ENCODE results near the gene HIGD1C. TPM values are rescaled to one million over a fixed set of nuclear protein-coding genes. Genes with fewer than 3 reads are reported as not detected.
A peak's percentile ranks its signal among the peaks of the same experiment; 100 is the strongest.

HIGD1C gene
- total and polyA plus RNA-seq, 2 experiments from 2014 or later: not detected

DNA sequence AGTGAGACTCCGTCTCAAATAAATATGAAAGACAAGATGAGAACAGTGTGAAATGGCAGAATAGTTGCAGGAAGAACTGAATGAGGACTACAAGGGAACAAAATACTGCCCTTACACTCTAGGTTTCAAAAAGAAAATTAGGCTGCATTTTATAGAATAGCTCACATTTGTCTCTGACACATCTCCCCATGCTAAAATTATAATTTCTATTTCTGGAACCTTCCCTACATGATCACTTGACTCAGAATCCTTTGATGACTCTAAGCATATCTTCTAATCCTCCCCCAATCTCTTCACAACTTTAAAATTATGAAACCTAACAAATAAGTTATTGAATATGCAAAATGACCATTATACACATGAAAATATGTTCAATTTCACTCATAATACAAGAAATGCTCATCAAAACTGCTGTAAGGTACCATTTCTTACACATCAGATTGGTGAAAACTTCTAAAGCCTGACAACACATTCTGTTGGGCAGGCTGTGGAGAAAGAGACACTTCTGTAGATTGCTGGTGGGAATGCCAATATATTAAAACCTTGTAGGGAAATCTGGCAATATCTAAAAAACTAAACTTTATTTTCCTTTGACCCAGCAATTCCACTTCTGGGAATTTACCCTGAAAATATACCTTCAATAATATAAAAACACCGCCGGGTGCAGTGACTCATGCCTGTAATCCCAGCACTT, 4.3 kb upstream of the HIGD1C start:
- WGBS, 2 experiments (ENCODE audit: low coverage in 1 of 2, low lambda C conversion rate in 2 of 2, missing lambda C conversion rate in 2 of 2): 81 to 86% methylated on average over 3 of the region's 3 CpGs
- peak; percentile 3 for DNase-seq
- no peak overlapping the region for H3K4me2 ChIP-seq (ENCODE audit: unreplicated experiment)

DNA sequence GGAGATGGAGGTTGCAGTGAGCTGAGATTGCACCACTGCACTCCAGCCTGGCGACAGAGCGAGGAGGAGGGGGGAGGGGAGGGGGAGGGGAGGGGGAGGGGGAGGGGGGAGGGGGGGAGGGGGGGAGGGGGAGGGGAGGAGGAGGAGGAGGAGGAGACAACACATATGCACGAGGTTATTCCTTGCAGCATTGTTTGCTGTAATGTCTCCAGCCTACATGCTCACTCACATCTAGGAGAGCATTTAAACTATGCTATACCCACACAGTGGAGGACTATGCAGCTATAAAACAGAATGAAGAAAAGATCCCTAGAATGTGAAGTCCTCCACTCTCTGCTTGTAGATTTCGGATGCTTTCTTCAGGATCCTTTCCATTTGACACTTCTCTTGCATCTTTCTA, 3.5 kb upstream of the HIGD1C start:
- H3K9me3 ChIP-seq (ENCODE audit: low read depth): no peaks in the 10 kb centered on the region
- TF ChIP-seq EZH2phosphoT487 (IDR thresholded peaks at IDR 0.05; ENCODE audit: insufficient read depth, low read depth): no peak
- no peak for TF ChIP-seq EZH2 (IDR thresholded peaks at IDR 0.05; ENCODE audit: insufficient read depth, poor library complexity, severe bottlenecking)
- no peaks in the 10 kb centered on the region for H3K4me1 ChIP-seq (ENCODE audit: insufficient read depth)
- no peaks in the 10 kb centered on the region for H3K9me2 ChIP-seq (ENCODE audit: insufficient read depth)
- no peak overlapping the region for H3K9ac ChIP-seq
- no peak overlapping the region for H3K27ac ChIP-seq
- no peak overlapping the region for H3K4me2 ChIP-seq (ENCODE audit: unreplicated experiment)
- no peak overlapping the region for H3K4me3 ChIP-seq
- H4K20me1 ChIP-seq (ENCODE audit: insufficient read depth): no peaks in the 10 kb centered on the region
- H3F3A ChIP-seq (ENCODE audit: insufficient read depth): no peaks in the 10 kb centered on the region
- 40 to 45% methylated on average over 1 to 4 of the region's 4 CpGs for WGBS, 2 experiments (ENCODE audit: low coverage in 1 of 2, low lambda C conversion rate in 2 of 2, missing lambda C conversion rate in 2 of 2)
- no peaks in the 10 kb centered on the region for H3K27me3 ChIP-seq (replicated peaks; ENCODE audit: insufficient read depth)
- no peaks in the 10 kb centered on the region for H3K79me2 ChIP-seq (ENCODE audit: insufficient read depth)
- H3K36me3 ChIP-seq (ENCODE audit: low read depth): no peaks in the 10 kb centered on the region
- H2AFZ ChIP-seq: no peak overlapping the region
- DNase-seq: peak; percentile 11
- in situ Hi-C loops (cut with MboI): no loop called here

More for the DNA sequence above, 4.3 kb upstream of the HIGD1C start:
- Histone ChIP-seq H3K9me3 (ENCODE audit: low read depth) (no peaks in the 10 kb centered on the region), H4K20me1 (ENCODE audit: insufficient read depth) (no peaks in the 10 kb centered on the region), H2AFZ (no peak overlapping the region), H3K4me1 (ENCODE audit: insufficient read depth) (no peaks in the 10 kb centered on the region), H3K4me3 (no peak overlapping the region), H3K9me2 (ENCODE audit: insufficient read depth) (no peaks in the 10 kb centered on the region), H3K79me2 (ENCODE audit: insufficient read depth) (no peaks in the 10 kb centered on the region), H3F3A (ENCODE audit: insufficient read depth) (no peaks in the 10 kb centered on the region), H3K27me3 (replicated peaks; ENCODE audit: insufficient read depth) (no peaks in the 10 kb centered on the region), H3K9ac (no peak overlapping the region), H3K27ac (no peak overlapping the region), H3K36me3 (ENCODE audit: low read depth) (no peaks in the 10 kb centered on the region)
- TF ChIP-seq EZH2 (IDR thresholded peaks at IDR 0.05; ENCODE audit: insufficient read depth, poor library complexity, severe bottlenecking): no peak
- TF ChIP-seq EZH2phosphoT487 (IDR thresholded peaks at IDR 0.05; ENCODE audit: insufficient read depth, low read depth): no peak
- in situ Hi-C loops (cut with MboI): no loop called here

DNA sequence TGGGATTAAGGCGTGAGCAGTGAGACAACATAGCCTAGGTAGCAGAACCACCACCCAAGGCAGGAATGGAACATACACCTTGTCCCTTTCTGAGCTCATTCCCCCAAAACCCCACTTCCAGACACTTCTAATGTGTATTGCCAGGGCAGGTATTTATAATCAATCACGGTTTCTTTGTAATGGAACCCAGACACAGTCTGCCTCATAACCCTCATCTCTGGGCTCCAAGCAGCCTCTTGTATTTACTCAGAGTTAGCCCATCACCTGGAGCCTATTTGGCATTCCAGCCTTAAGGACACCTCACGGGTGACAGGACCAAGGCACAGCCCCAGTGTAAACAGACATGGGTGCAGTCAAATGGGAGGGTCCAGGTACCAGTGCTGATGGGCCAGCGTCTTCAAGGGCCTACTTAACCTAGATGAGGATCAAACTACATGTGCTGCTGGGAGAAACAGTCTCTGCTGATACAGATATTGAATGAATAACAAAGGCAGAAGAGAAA, 2.5 kb upstream of the HIGD1C start:
- H2AFZ ChIP-seq: no peak overlapping the region
- H3K79me2 ChIP-seq (ENCODE audit: insufficient read depth): no peaks in the 10 kb centered on the region
- in situ Hi-C loops (cut with MboI): no loop called here
- no peak for DNase-seq
- H3K27me3 ChIP-seq (replicated peaks; ENCODE audit: insufficient read depth): no peaks in the 10 kb centered on the region
- 94 to 97% methylated on average over 4 of the region's 4 CpGs for WGBS, 2 experiments (ENCODE audit: low coverage in 1 of 2, low lambda C conversion rate in 2 of 2, missing lambda C conversion rate in 2 of 2)
- H4K20me1 ChIP-seq (ENCODE audit: insufficient read depth): no peaks in the 10 kb centered on the region
- H3K4me3 ChIP-seq: no peak overlapping the region
- no peaks in the 10 kb centered on the region for H3K4me1 ChIP-seq (ENCODE audit: insufficient read depth)
- H3K4me2 ChIP-seq (ENCODE audit: unreplicated experiment): no peak overlapping the region
- H3K9me3 ChIP-seq (ENCODE audit: low read depth): no peaks in the 10 kb centered on the region
- H3K9me2 ChIP-seq (ENCODE audit: insufficient read depth): no peaks in the 10 kb centered on the region
- no peaks in the 10 kb centered on the region for H3F3A ChIP-seq (ENCODE audit: insufficient read depth)
- no peak overlapping the region for H3K27ac ChIP-seq
- H3K36me3 ChIP-seq (ENCODE audit: low read depth): no peaks in the 10 kb centered on the region
- no peak for TF ChIP-seq EZH2 (IDR thresholded peaks at IDR 0.05; ENCODE audit: insufficient read depth, poor library complexity, severe bottlenecking)
- TF ChIP-seq EZH2phosphoT487 (IDR thresholded peaks at IDR 0.05; ENCODE audit: insufficient read depth, low read depth): no peak
- no peak overlapping the region for H3K9ac ChIP-seq

DNA sequence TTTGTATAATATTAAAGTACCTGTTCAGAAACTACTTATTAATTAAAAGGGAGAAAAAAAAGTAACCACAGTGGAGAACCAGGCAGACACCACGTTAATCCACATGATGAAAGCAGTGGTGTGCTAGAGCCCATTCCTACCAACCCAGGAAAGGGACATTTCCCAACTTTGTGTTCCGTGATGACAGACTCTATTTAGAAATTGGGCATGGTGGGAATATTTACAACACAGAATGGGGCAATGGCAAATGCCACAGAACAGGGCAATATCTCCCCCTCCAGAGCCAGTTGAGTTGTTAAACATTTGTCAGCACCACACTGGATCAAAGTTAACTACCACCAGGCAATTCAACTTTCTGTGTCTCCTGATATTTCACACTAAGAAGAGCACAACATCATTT, 1.2 kb upstream of the HIGD1C start:
- no peaks in the 10 kb centered on the region for H3K36me3 ChIP-seq (ENCODE audit: low read depth)
- no peak overlapping the region for H3K27ac ChIP-seq
- no peaks in the 10 kb centered on the region for H4K20me1 ChIP-seq (ENCODE audit: insufficient read depth)
- DNase-seq: no peak
- H3K27me3 ChIP-seq (replicated peaks; ENCODE audit: insufficient read depth): no peaks in the 10 kb centered on the region
- H3F3A ChIP-seq (ENCODE audit: insufficient read depth): no peaks in the 10 kb centered on the region
- H3K4me1 ChIP-seq (ENCODE audit: insufficient read depth): no peaks in the 10 kb centered on the region
- WGBS, 2 experiments (ENCODE audit: low coverage in 1 of 2, low lambda C conversion rate in 2 of 2, missing lambda C conversion rate in 2 of 2): 92 to 94% methylated on average over 2 of the region's 2 CpGs
- H3K9me2 ChIP-seq (ENCODE audit: insufficient read depth): no peaks in the 10 kb centered on the region
- H3K9ac ChIP-seq: no peak overlapping the region
- H3K9me3 ChIP-seq (ENCODE audit: low read depth): no peaks in the 10 kb centered on the region
- in situ Hi-C loops (cut with MboI): no loop called here
- no peak overlapping the region for H3K4me2 ChIP-seq (ENCODE audit: unreplicated experiment)
- H3K79me2 ChIP-seq (ENCODE audit: insufficient read depth): no peaks in the 10 kb centered on the region
- no peak overlapping the region for H2AFZ ChIP-seq
- TF ChIP-seq EZH2phosphoT487 (IDR thresholded peaks at IDR 0.05; ENCODE audit: insufficient read depth, low read depth): no peak
- TF ChIP-seq EZH2 (IDR thresholded peaks at IDR 0.05; ENCODE audit: insufficient read depth, poor library complexity, severe bottlenecking): no peak
- no peak overlapping the region for H3K4me3 ChIP-seq

All from GM23248 (cell line).